SKM-1 treated with dmso at 0.1 percent for 144 hours (cell line): Measurements from ENCODE around the gene GPR85.
"Not testable (repeated sequence)": the region's sequence is repeated elsewhere in the genome, so short reads cannot be mapped to it uniquely, and the experiment has no call there.

Source experiments
- DNase-seq: peaks from one replicate; lab custom pipeline; 2025; ENCODE audit not compliant: unreplicated experiment; lab: John Stamatoyannopoulos, UW

The GPR85 gene

DNA sequence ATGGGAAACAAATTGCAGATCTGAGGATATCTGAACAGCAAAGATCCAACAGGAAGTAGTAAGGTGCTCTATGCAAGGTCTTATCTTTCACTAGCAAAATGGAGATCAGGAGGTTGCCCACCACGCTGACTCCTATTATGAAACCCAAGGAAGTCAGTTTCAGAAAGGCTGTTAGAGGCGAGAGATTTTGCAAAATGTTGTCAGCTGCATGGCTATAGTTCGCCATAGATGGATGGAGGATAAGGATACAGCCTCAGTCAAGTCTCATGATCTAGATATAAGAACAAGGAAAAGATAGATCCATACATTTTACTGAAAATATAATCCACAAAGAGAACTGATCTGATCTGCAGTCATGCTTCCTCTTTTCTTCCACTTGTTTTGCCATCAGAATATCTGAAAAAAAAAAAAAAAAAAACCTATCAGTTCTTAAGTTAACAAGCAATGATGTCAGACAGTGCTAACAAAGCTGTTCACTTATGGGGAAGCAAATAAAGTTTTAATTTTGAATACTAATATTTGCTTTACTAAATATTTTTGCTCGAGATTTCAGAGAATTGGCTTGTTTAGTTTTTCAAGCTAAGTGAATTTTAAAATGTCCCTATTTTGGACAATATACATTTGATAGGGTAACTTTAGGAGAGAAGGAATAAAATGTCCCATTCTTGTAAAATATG lies 2.0 kb downstream of the GPR85 start:
- DNase-seq, result no peak

DNA sequence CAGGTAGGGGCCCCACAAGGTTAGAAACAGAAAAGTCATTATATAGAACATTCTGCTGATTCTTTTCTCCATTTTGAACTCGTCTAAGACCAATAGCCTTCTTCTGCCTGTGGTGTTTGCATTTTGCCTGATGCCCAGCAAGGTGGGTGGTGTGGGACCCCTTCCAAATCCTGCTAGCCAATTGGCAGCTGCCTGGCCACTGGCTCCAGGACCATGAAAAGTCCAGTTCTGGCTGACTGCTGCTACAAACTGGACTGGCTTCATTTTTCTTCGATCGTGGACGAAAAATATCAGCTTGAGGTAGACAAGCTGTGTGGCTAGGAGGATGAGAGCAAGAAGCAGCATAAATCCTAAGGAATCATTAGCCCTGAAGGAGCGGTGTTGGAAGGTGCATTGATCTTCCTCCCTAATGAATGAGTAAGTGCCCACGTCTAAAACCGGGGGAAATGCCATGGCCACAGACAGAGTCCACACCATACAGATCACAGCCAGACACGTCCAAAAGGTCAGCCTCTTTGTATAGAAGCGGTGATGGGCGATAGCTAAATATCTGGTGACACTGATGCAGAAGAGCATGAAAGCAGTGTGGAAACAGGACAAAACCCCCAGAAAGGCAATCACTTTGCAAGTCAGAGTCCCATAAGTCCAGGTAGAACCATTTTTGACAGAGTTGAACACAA lies 2.7 kb downstream of the GPR85 start:
- no peak for DNase-seq

DNA sequence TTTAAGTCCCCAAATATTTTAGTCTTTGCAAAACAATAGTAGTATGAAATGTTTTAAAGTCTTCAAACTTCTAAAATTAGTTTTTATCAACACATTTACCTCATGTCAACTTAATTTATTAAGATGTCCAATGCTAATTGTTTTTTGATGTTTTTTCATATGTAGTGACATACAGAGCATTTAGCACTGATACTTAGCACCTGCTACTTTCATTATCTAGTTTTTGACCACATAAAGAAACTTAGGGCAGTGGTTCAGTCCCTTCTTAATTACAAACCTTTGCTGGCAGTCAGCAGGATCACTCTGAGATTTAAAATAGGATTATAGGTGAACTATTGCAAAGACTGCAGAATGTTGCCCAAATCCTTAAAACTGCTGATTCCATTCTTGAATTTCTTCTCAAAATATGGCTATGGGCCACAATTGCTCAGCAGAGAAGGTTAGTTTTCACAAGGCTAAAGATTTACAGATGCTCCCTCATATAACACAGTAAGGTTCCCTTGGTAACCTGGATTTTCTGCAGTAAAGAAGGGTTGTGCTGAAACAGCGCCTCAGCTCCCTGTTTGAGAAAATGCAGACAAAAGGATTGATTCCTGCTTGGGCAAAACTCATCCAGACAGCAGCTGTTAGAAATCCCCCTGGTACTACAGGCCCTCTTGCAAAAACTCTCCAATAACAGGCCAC lies 3.4 kb downstream of the GPR85 start:
- no peak for DNase-seq

DNA sequence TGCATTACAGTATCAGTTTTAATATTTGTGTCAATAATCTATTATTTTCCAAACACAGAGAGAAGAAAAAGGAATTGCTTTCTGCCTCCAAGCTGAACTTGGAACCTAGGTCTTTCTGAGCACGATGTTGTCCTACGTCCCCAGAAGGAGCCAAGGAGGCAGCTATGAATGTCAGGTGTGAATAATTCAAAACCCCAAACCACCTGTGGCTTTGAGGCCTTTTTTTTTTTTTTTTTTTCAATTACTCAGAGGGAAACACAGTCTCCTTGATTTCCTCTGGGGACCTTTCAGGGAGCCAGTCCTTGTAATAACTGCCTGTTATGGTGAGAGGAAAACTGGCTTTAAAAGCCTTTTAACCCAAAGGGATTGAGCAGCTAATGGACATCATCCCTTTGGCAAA lies 8.3 kb downstream of the GPR85 start:
- DNase-seq, result no peak

DNA sequence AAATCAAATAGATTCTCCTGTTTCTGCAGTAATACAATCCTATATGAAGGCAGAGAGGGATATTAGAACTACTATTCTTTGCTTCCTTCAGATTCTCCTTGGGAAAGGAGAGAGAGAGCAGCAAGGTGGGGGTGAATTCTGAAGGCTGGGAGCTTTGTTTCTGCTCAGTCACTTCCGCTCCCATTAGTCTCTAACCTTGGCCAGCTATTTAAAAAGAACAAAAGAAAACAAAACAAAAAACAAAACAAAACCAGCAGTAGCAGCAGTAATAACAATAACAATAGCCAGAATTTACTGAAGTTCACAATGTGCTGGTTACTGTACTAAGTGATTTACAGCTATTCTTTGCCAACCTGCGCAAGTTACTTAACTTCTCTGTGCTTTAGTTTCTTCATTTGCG lies 9.9 kb downstream of the GPR85 start:
- no peak for DNase-seq

DNA sequence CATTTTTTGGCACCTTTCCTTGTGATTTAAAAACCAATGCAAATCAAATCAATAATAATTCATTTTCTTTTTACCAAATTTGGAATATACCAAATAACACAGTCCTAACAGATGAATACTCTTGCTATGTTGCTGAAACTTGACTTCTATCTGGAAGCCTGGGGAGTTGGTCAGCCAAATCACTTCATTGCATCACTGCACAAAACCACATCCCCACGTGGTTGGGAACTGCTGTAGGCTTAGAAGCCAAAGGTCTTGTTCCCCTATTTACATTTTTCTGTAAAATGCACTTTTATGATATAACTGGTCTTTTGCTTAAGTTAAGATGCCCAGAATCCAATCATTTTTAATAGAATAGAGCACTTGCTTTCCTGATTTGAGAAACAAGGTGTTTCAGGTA lies 15.2 kb downstream of the GPR85 start:
- peak; percentile 77 for DNase-seq

DNA sequence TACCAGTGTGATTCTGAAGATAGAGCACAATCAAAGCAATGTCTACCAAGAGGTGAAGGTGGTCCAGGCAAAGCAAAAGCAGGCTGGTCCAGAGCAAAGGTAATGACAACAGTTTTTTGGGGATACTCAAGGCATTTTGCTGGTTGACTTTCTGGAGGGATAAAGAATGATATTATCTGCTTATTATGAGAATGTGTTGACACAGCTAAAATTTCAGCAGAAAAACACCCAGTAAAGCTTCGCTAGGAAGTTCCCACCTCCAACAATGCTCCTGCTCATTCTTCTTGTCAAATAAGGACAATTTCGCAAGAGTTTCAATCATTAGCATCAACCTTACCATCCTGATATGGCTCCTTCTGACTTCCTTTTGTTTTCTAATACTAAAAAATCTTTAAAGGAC lies 24.1 kb downstream of the GPR85 start:
- DNase-seq, result no peak

DNA sequence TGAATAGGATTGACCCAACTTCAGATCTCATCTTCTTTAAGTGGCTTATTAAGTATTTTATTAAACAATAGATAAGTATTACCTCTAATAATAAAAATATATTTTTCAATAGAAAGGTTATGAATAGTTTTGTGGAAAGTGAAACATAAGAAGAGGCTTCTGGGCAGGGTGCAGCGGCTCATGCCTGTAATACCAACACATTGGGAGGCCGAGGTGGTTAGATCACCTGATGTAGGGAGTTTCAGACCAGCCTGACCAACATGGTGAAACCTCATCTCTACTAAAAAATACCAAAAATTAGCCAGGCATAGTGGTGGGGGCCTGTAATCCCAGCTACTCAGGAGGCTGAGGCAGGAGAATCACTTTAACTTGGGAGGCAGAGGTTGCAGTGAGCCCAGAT lies 26.5 kb downstream of the GPR85 start:
- DNase-seq, result no peak

DNA sequence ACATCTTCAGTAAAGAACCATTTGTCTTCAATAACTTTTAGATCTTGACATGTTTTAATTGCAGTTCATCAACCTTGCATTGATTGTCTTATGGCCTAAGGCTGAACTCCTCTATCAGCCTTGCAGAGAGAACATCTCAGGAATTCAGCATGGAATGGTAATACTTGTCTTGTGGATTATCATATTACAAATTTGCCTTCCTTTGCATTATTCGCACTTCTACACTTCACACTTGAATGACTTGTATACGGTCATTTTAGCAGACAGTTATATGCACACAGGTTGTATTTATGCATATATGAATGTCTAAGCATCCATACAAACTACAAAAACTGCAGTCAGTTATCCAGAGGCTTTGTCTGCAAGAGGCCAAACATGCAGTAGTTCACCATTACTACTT lies 31.7 kb downstream of the GPR85 start:
- no peak for DNase-seq

DNA sequence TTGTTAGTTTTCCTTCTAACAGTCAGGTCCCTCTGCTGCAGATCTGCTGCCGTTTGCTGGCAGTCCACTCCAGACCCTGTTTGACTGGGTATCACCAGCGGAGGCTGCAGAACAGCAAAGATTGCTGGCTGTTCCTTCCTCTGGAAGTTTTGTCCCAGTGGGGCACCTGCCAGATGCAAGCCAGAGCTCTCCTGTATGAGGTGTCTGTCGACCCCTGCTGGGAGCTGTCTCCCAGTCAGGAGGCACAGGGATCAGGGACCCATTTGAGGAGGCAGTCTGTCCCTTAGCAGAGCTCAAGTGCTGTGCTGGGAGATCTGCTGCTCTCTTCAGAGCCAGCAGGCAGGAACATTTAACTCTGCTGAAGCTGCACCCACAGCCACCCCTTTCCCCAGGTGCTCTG lies 32.4 kb downstream of the GPR85 start:
- not testable (repeated sequence) for DNase-seq

DNA sequence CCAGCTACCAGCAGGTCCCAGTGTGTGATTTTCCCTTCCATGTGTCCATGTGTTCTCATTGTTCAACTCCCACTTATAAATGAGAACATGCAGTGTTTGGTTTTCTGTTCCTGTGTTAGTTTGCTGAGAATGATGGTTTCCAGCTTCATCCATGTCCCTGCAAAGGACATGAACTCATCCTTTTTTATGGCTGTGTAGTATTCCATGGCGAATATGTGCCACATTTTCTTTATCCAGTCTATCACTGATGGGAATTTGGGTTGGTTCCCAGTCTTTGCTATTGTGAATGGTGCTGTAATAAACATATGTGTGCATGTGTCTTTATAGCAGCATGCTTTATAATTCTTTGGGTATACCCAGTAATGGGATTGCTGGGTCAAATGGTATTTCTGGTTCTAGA lies 37.4 kb downstream of the GPR85 start:
- not testable (repeated sequence) for DNase-seq

DNA sequence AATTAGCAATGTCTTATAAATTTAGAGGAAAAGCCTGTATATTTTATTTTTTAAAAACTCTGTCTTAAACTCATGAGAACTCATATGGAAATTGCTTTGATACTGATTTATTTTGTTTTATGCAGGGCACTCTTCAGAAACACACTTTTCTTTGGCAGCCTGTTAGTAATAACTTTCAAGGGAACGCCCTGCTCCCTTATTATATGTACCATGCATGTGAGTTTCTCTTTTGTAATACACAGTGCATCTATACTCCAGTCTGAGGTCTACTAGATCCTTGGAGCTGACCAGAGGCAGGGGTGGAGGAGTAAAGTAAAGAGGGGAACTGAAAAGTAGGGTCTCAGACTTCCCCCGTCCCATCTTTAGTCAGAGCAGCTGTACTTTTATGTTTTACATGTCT lies 40.2 kb downstream of the GPR85 start:
- no peak for DNase-seq

DNA sequence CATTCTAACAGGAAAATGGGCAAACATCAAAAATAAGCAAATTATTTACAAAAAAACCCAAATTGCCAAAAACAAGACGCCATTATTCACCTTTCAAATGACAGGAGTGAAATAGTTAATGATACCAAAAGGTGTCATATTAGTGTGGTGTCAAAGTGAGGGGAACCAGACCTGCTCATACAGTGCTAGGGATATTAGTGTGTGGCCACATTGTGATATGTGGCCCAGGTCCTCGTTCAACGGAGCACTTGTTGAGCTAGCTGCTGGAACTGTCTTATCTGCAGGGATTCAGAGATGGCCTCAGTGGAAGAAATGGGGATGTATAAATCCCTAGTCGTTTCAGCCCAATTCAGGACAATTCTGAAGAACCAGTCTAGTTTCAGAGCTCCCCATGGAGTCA lies 41.2 kb downstream of the GPR85 start:
- no peak for DNase-seq

DNA sequence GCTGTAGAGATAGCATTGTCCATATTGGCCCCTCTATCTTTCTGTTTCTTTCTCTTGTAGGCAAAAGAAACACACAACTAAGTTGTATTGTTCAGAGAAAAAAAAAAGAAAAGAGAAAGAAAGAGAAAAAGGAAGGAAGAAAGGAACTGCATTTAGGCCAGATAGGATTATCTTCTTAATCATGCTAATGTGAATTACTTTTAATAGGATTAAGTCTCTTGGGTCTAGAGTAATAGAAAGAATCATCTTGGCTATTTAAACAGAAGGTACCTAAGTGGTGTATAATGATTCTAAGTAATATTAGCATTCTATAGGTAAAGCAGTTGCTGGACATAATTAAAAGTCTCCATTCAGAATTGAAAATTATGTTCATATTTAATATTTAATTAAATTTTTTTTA lies 42.2 kb downstream of the GPR85 start:
- DNase-seq, result no peak

DNA sequence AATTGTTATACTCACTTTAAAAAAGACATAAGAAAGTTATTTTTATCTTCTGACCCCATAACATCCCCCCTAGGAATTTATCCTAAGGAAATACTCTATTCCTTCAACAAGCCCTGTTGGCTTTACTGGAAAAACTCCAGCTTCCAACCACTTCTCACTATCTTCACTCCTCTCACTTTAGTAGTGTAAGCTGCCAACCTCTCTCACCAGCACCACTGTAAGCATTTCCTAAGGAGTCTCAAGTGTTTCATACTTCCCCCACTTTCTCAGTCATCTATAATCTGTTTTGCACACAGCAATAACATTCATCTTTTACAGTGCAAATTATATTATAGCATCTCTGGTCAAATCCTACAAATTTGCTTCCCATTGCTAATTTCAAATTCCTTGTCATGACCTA lies 45.8 kb downstream of the GPR85 start:
- no peak for DNase-seq

DNA sequence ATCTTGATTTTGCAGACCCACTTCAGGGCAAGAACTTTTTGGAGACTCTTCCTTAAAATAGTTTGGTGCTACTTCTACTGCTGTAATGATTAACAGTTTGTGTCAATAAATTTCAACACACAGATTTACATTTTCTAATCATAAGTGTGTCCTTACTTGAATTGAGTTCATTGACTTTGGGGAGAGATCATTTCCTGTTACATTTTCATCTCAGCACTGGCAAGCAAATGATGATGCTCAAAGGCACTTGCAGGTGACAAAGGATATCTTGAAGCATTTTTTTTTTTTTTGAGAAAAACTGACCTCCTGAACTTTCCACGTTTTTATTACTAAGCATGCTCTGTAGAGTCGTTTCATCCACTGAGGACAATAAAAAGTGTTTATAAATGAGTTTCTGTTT lies 52.7 kb downstream of the GPR85 start:
- no peak for DNase-seq
